Pancreas (tissue), 10 donors: Measurements from ENCODE around the gene CLK2. TPM values are rescaled to one million over a fixed set of nuclear protein-coding genes. Genes with fewer than 3 reads are reported as not detected.

Experiments
- ATAC-seq, 4 donors: fragments of 200-7000 bp; cut with Tn5 transposase; one replicate each; pipeline versions ENCODE4 v1.8.0 to v1.9.1; 2020; ENCODE audit warnings: mild to moderate bottlenecking in 4 of 4, moderate library complexity in 4 of 4
- DNase-seq, 6 donors: peaks; one replicate each; pipeline ENCODE4 v3.0.0-alpha.2; 2020
- FAIRE-seq: peaks from 2 replicates; lab custom pipeline; 2012; peaks lifted over from hg19 to GRCh38; lab: Jason Lieb, UNC
- H3K27ac ChIP-seq, 4 donors: fragments of 200-600 bp; sonication (generic); 1 replicate in 3 of 4; 2 replicates in 1 of 4; pipeline versions ENCODE4 v1.5.0 to v1.8.0; 2020
- H3K27me3 ChIP-seq, 4 donors: fragments of 200-600 bp; one replicate each; pipeline ENCODE4 v1.8.0; 2021
- H3K36me3 ChIP-seq, 3 donors: fragments of 200-600 bp; sonication (generic) in 1 of 3; one replicate each; pipeline versions ENCODE4 v1.5.0 to v1.8.0; 2020 to 2021
- H3K4me1 ChIP-seq, 3 donors: fragments of 200-600 bp; one replicate each; pipeline ENCODE4 v1.8.0; 2021
- H3K4me3 ChIP-seq, 4 donors: fragments of 200-600 bp; sonication (generic) in 2 of 4; one replicate each; pipeline versions ENCODE4 v1.5.0 to v1.8.0; 2020 to 2021
- H3K9me3 ChIP-seq, 4 donors: fragments of 200-600 bp; one replicate each; pipeline ENCODE4 v1.8.0; 2021
- CTCF ChIP-seq, 4 donors: fragments of 200-600 bp; sonication (generic) in 3 of 4; IDR thresholded peaks; one replicate each; pipeline versions ENCODE4 v1.5.0 to v1.8.0; 2021; ENCODE audit warnings: antibody characterized with exemption in 4 of 4
- WGBS, 2 donors: extraction: QIAGEN DNeasy Blood & Tissue Kit; methylation state at CpG; one replicate each; pipeline ENCODE4 v1.1.7; 2013; 5-methylcytosine and 5-hydroxymethylcytosine counted together
- intact Hi-C, 3 donors: fragments of 100-400 bp; cut with DNase I; formaldehyde crosslinking; loops; one replicate each; pipeline versions ENCODE4 v1.11.1 to v1.14.2; 2022
- polyA plus RNA-seq, 2 donors: library from polyadenylated mRNA; stranded (reverse); fragments of 200-250 nt; gene quantifications; one replicate each; pipeline ENCODE4 v1.2.3, GENCODE V29; 2013
- total RNA-seq, 6 donors: library from RNA; stranded (reverse); fragmentation: NEBNext Ultra II Directional in 4 of 6; extraction: Animal tissue kit (Norgen Biotek cat#: 25700) in 4 of 6; gene quantifications; one replicate each; pipeline versions ENCODE4 v1.2.1 to v1.2.4, GENCODE V29; 2021 to 2023
- donor health status: healthy with polysubstance abuse.
- donor health status: DM: no; HTN: no; CAD: no; lungs with moderate emphysema.
- donor health status: DM: no; HTN: no; CAD: no.
- donor health status: control.
- donor health status: control.
- donor health status: Bipolar disorder and iron deficiency.
- donor health status: DM: yes; HTN: yes; CAD: no.
- donor health status: DM: no; HTN: no; CAD: no.
- donor health status: DM: no; HTN: no; CAD: no.
- donor health status: DM: yes; HTN: yes; CAD: no.

Gene CLK2
- total and polyA plus RNA-seq, 8 donors: 15.7 to 89.4 (median 21.6) TPM

GRCh38 chr1:155286544-155286943 is 13.2 kb upstream of the CLK2 start:
- H3K4me3 ChIP-seq: no peak overlapping the region
- FAIRE-seq: no peak
- H3K27me3 ChIP-seq: no peaks in the 10 kb centered on the region
- H3K4me1 ChIP-seq: no peaks in the 10 kb centered on the region
- no peak for TF ChIP-seq CTCF (IDR thresholded peaks at IDR 0.05)
- WGBS, 2 donors: 90 to 94% methylated on average over 2 of the region's 2 CpGs
- intact Hi-C loops: no loop called here
- DNase-seq: no peak
- no peak for ATAC-seq
- H3K9me3 ChIP-seq: no peaks in the 10 kb centered on the region
- H3K27ac ChIP-seq: no peak overlapping the region
- H3K36me3 ChIP-seq: no peaks in the 10 kb centered on the region

- WGBS, 2 donors: 88 to 89% methylated on average over 18 of the region's 18 CpGs
- Histone ChIP-seq H3K4me1 (no peaks in the 10 kb centered on the region), H3K4me3 (no peak overlapping the region), H3K36me3 (no peaks in the 10 kb centered on the region), H3K27me3 (no peaks in the 10 kb centered on the region), H3K9me3 (no peaks in the 10 kb centered on the region), H3K27ac (no peak overlapping the region)
- no peak for TF ChIP-seq CTCF (IDR thresholded peaks at IDR 0.05)
- ATAC-seq: no peak
- intact Hi-C loops: no loop called here
- no peak for DNase-seq
- no peak for FAIRE-seq
These were observed 12.3 kb upstream of the CLK2 start for GRCh38 chr1:155285631-155286044.

DNA sequence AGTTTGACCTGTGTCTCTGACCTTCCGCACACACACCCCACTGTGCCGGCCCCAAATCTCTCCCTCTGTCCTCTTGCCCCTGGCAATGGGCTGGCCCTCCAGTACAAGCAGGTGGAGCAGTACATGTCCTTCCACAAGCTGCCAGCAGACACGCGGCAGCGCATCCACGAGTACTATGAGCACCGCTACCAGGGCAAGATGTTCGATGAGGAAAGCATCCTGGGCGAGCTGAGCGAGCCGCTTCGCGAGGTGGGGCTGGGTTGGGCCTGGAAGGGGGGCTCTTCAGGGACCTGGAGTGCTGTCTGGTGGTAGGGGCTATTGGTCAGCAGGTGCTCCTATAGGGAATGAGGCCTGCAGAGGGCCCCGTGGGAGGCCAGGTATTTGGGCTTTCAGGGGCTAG is 11.8 kb upstream of the CLK2 start:
- no peak for DNase-seq
- intact Hi-C loops: no loop called here
- H3K9me3 ChIP-seq: no peaks in the 10 kb centered on the region
- no peak overlapping the region for H3K4me3 ChIP-seq
- no peak for ATAC-seq
- no peak for TF ChIP-seq CTCF (IDR thresholded peaks at IDR 0.05)
- H3K4me1 ChIP-seq: no peaks in the 10 kb centered on the region
- no peak for FAIRE-seq
- 88 to 93% methylated on average over 14 of the region's 14 CpGs for WGBS, 2 donors
- no peak overlapping the region for H3K27ac ChIP-seq
- H3K27me3 ChIP-seq: no peaks in the 10 kb centered on the region
- no peaks in the 10 kb centered on the region for H3K36me3 ChIP-seq

DNA sequence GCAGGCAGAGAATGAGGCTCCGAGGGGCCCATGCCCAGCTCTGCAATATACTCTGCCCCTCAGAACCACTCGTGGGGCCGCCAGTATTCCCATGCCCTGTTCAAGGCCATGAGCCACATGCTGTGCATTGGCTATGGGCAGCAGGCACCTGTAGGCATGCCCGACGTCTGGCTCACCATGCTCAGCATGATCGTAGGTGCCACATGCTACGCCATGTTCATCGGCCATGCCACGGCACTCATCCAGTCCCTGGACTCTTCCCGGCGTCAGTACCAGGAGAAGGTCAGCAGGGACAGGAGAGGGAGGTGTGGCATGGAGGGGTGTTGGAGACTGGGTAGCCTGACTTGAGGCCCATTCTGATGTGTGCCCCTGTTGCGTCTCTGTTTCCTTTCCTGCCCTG is 11.2 kb upstream of the CLK2 start:
- ATAC-seq: no peak
- DNase-seq: no peak
- H3K27me3 ChIP-seq: no peaks in the 10 kb centered on the region
- intact Hi-C loops: loop anchor here in 1 of 3 donors (5.0 kb wide), 1 partner anchor 38 kb away; the partner anchor contains the start of gene RUSC1
- H3K36me3 ChIP-seq: no peaks in the 10 kb centered on the region
- WGBS, 2 donors: 83 to 87% methylated on average over 12 of the region's 12 CpGs
- TF ChIP-seq CTCF (IDR thresholded peaks at IDR 0.05): no peak
- no peak overlapping the region for H3K27ac ChIP-seq
- no peak overlapping the region for H3K4me3 ChIP-seq
- FAIRE-seq: no peak
- H3K4me1 ChIP-seq: no peaks in the 10 kb centered on the region
- no peaks in the 10 kb centered on the region for H3K9me3 ChIP-seq

- DNase-seq (no peak), FAIRE-seq (no peak)
- intact Hi-C loops: loop anchor here in 1 of 3 donors (5.0 kb wide), 1 partner anchor 40 kb away; the partner anchor contains the start of gene RUSC1
These were observed 9.3 kb upstream of the CLK2 start for GRCh38 chr1:155282488-155283091.

More at GRCh38 chr1:155282488-155283091, 9.3 kb upstream of the CLK2 start:
- no peaks in the 10 kb centered on the region for H3K9me3 ChIP-seq
- no peaks in the 10 kb centered on the region for H3K36me3 ChIP-seq
- ATAC-seq: no peak
- no peaks in the 10 kb centered on the region for H3K27me3 ChIP-seq
- no peak overlapping the region for H3K4me3 ChIP-seq
- no peak overlapping the region for H3K27ac ChIP-seq
- no peaks in the 10 kb centered on the region for H3K4me1 ChIP-seq
- TF ChIP-seq CTCF (IDR thresholded peaks at IDR 0.05): no peak
- 94% methylated on average over 28 to 29 of the region's 29 CpGs for whole genome bisulfite sequencing, 2 donors
